Activated CD8-positive, alpha-beta memory T cell treated with anti-CD3 and anti-CD28 coated beads, Interleukin-2, amount 50 U/mL, for 24 hours (primary cell): ENCODE measurements around the gene CGB2.
A peak's percentile ranks its signal among the peaks of the same experiment; 100 is the strongest.
"Not testable (repeated sequence)": the region's sequence is repeated elsewhere in the genome, so short reads cannot be mapped to it uniquely, and the experiment has no call there.

Experiments
- DNase-seq: peaks from one replicate; pipeline ENCODE4 v3.0.0-alpha.2; 2020; ENCODE audit errors: extremely low read depth

CGB2 gene

DNA sequence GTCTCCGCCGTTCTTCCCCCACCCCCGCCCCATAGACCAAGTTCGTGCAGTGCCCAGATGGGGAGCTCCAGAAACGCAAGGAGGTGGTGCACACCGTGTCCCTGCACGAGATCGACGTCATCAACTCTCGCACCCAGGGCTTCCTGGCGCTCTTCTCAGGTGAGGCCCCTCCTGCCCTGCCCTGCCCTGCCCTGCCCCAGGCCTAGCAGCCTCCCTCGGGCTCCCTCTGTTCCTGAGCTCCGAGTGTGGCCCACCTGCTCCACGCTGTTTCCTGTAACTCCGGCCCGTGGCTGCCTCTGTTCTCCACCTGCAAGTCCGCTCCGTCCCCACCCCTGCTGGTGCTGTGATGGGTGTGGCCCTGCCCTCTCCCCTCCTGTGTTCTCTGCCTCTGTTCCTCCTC lies 21.2 kb upstream of the CGB2 start:
- DNase-seq, result no peak

DNA sequence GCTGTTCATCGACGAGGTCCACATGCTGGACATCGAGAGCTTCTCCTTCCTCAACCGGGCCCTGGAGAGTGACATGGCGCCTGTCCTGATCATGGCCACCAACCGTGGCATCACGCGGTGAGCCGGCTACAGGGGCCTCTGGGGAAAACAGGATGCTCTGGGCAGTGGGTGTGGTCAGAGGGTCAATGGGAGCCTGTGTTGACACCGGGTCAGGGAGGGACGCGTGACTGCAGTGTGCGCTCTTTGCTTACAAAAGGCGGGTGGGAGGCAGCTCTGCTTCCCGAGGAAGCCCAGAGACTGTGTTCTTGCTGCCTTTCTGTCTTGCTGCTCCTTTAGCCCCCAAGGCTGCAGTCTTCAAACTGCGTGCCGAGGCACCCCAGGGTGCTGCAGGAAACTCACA lies 20.5 kb upstream of the CGB2 start:
- no peak for DNase-seq

- DNase-seq, result no peak
Measured at GRCh38 chr19:49014123-49014869, 17.4 kb upstream of the CGB2 start.

DNA sequence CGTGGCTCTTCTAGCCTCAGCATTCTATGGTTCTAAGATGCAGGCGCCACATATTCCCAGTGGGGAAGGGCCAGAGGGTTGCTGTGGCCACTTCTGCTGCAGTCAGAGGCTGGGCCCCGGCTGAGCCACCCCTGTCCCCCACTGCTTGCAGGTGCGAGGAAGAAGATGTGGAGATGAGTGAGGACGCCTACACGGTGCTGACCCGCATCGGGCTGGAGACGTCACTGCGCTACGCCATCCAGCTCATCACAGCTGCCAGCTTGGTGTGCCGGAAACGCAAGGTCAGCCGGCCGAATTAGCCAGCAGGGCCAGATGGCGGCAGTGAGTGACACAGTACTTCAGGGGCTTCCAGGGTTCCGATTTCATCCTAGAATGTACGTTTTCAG lies 16.8 kb upstream of the CGB2 start:
- no peak for DNase-seq

DNA sequence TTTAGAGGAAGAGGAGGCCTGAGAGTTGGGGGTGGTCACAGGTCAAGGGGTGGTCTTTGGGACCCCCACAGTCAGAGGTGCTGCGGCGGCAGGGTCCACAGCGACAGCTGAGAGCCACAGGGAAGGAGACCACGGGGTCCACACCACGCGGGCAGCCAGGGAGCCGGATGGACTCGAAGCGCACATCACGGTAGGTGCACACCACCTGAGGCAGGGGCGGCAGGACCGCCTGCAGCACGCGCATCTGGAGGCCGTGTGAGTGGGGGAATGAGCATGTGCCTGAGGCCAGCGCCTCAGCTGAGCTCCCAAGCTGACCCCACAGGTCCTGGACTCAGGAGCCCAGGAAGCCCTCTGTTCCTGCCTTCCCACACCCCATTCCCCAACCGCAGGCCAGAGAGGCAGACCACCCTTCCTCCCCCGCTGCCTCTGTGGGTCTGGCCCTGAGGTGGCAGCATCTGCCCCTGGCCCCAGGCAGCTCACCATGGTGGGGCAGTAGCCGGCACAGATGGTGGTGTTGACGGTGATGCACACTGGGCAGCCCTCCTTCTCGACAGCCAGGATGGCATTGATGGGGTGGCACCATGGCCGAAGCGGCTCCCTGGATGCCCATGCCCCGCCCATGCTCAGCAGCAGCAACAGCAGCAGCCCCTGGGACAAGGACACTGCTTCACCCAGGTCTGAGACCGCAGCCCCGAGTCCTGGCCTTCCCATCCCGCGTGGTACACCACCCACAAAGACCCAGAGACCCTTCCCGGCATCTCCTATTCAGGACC lies 15.4 kb upstream of the CGB2 start:
- no peak for DNase-seq

DNA sequence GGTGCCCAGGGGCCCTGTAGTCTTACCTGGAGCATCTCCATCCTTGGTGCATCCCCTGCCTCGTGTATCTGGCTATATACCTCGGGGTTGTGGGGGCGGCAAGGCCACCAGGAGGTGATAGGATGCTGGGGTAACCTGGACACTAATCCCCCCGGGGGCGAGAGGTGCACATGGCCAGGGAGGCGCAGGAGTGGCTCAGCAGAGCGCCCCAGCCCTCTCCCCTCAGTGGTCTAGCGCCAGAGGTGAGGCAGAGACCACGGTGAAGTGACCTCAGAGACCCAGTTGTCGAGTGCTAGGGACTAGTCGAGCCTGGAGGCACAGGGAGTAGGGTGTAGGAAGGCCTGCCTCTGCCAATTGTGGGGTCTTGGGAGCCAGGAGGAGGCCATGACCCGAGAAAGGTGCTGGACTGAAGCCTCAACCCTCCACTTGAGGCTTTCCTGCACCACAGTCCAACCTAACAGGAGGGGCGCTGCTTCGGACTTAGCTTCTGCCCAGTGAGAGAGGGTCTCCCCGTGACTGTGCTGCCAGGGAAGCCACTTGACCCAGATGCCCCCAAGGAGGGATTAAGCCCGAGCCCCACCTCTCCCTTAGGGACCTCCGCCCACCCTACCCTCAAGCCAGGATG lies 14.5 kb upstream of the CGB2 start, which contains the start of gene LHB:
Gene LHB (minus strand): TSS at position 51 of the 625 bp plus-strand sequence. CDS start 10 bp downstream, at position 41.
- DNase-seq, result no peak

GRCh38 chr19:49017666-49018351 lies 13.9 kb upstream of the CGB2 start:
- peak; percentile 20 for DNase-seq

DNA sequence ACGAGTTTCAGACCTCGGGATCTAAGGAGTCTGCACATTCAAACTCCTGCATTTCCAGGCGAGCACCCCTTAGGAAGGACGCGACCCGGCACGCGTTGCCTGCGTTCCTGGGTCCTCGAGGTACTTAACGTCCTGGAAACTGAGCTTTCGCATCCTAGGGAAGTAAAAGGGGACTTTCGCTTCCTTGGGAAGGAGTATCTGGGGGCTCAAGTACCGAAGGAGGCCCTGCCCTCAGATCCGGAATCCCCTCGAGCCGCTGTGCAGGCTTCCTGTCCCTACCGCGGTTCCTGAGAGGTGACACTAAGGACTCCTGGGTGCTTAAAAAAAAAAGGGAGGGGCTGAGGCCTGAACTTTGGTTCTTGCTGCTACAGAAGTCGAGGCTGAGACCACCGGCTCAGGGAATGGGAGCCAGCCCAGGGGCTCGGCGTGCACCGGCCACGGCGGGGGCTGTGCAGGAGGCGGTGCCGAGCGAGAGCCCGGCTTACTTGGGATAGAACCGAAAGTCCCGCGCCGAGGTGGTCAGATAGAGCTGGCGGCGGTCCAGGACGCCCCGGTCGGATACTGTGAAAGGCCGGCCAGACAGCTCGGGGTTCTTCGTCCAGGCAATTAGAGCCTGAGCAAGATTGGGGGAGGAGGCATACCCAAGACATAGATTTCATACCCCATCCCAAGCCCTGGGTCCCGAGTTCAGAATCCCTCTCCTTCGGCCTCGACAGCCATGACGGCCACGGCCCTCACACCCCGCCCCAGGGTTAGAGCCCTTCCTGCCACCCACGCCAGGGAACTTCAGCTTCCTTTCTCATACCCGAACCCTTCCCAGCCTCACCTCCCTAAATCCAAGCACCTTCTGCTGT lies 13.1 kb upstream of the CGB2 start:
- DNase-seq, result not testable (repeated sequence)

DNA sequence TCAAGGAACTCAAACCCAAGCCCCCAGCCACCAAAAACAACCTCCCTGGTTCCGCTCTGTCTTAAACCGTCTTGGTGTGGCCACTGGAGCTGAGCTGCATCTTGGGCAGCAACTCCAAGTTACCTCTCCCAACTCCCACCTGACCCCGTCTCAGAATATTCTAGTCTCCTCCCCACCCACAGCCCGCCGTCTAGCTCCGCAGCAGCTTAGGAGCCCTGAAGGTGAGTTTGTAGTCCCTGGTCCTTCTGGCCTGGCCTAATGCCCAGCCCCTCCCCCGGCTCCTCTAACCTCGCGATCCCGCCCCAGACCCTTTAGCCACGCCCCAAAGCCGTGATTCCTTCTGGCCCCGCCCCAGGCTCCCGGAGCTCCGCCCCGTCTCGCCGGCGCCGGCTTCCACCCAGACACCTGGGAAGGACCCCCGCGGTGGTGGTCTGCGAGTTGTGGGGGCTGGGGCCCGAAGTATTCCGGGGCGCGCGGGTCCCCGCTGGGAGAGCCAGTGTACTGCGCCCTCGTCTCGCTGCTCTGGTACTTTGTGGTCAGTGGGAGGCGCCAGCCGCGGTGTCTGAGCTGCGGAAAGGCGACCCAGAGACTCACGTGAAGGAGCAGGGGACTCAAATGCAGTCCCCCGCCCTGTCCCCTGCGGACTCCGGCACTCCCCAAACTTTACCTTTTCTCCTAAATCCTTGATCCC lies 12.3 kb upstream of the CGB2 start:
- DNase-seq, result no peak

GRCh38 chr19:49020342-49020741 lies 11.3 kb upstream of the CGB2 start:
- DNase-seq, result no peak

GRCh38 chr19:49020931-49021895 lies 10.5 kb upstream of the CGB2 start:
- DNase-seq, result no peak

- no peak for DNase-seq
Measured at GRCh38 chr19:49022116-49022515, 9.6 kb upstream of the CGB2 start.

DNA sequence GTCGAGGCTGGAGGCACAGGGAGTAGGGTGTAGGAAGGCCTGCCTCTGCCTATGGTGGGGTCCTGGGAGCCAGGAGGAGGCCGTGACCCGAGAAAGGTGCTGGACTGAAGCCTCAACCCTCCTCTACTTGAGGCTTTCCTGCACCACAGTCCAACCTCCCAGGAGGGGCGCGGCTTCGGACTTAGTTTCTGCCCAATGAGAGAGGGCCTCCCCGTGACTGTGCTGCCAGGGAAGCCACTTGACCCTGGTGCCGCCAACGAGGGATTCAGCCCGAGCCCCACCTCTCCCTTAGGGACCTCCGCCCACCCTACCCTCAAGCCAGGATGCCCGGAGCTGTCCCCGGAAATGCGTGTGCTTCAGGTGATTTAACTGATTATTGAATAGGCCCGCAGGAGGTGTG lies 7.5 kb upstream of the CGB2 start, which contains the start of gene CGB3:
Gene CGB3 (minus strand): TSS at position 101 of the 400 bp plus-strand sequence. CDS start 362 bp downstream, outside the sequence.
- DNase-seq, result not testable (repeated sequence)

GRCh38 chr19:49025088-49025487 lies 6.6 kb upstream of the CGB2 start:
- DNase-seq, result not testable (repeated sequence)

DNA sequence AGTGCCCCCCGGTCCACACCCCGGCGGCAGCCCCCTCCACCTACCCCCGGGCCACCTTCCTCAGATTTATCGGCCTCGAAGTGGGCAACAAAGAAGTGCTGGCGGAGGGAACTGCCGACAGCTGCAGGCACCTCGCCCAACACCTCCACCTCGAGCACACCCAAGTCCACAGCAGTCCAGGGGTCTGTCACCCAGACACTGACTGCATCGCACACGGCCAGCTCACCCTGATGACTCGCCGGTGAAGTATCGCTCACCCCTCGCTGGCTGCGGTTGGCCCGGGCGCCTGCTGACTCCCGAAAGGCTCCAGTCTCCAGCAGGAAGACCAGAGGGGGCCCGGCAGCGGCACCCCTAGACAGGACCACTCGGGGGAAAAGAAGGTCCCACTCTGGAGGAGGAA lies 6.1 kb upstream of the CGB2 start:
- DNase-seq, result not testable (repeated sequence)

- DNase-seq, result not testable (repeated sequence)
Measured at GRCh38 chr19:49028686-49029085, 3.0 kb upstream of the CGB2 start.

DNA sequence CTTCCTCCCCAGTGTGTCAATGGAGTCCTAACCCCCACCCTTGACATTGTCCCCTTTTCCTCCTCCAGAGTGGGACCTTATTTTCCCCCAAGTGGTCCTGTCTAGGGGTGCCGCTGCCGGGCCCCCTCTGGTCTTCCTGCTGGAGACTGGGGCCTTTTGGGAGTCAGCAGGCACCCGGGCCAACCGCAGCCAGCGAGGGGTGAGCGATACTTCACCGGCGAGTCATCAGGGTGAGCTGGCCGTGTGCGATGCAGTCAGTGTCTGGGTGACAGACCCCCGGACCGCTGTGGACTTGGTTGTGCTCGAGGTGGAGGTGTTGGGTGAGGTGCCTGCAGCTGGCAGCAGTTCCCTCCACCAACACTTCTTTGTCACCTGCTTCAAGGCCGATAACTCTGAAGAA lies 1.9 kb upstream of the CGB2 start:
- not testable (repeated sequence) for DNase-seq

- DNase-seq, result not testable (repeated sequence)
Measured at GRCh38 chr19:49030323-49030722, 1.4 kb upstream of the CGB2 start.

GRCh38 chr19:49036815-49037214 lies 5.1 kb downstream of the CGB2 start, which contains the start of gene CGB1:
Gene CGB1, minus strand, starts transcription at chr19:49036895. Its CDS starts 184 bp downstream, at chr19:49036711.
- DNase-seq, result not testable (repeated sequence)
